Measurements from ENCODE around the gene CDH4.

GRCh38 chr20:61598586-61598985, 346.5 kb downstream of the CDH4 start:
- no peak for TF ChIP-seq POLR2A (IDR thresholded peaks at IDR 0.05)
- TF ChIP-seq, protein P1, sequence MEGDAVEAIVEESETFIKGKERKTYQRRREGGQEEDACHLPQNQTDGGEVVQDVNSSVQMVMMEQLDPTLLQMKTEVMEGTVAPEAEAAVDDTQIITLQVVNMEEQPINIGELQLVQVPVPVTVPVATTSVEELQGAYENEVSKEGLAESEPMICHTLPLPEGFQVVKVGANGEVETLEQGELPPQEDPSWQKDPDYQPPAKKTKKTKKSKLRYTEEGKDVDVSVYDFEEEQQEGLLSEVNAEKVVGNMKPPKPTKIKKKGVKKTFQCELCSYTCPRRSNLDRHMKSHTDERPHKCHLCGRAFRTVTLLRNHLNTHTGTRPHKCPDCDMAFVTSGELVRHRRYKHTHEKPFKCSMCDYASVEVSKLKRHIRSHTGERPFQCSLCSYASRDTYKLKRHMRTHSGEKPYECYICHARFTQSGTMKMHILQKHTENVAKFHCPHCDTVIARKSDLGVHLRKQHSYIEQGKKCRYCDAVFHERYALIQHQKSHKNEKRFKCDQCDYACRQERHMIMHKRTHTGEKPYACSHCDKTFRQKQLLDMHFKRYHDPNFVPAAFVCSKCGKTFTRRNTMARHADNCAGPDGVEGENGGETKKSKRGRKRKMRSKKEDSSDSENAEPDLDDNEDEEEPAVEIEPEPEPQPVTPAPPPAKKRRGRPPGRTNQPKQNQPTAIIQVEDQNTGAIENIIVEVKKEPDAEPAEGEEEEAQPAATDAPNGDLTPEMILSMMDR (IDR thresholded peaks at IDR 0.05), result no peak

All from ovary (tissue), 3 donors.